Osteocyte (in vitro differentiated cells): ENCODE results near the gene IMMP2L. TPM values are rescaled to one million over a fixed set of nuclear protein-coding genes. Genes with fewer than 3 reads are reported as not detected.
"Not testable (repeated sequence)": the region's sequence is repeated elsewhere in the genome, so short reads cannot be mapped to it uniquely, and the experiment has no call there.

Source experiments
- DNase-seq: peaks from one replicate; pipeline ENCODE4 v3.0.0; 2021; ENCODE audit warnings: mixed read lengths; ENCODE audit not compliant: unreplicated experiment; ENCODE audit errors: extremely low spot score
- H3K27ac Mint-ChIP-seq: one replicate; pipeline ENCODE4 v1.8.0; 2021; ENCODE audit warnings: mild to moderate bottlenecking, mixed read lengths; ENCODE audit not compliant: unreplicated experiment
- H3K27me3 Mint-ChIP-seq: one replicate; pipeline ENCODE4 v1.8.0; 2021; ENCODE audit warnings: mixed read lengths; ENCODE audit not compliant: unreplicated experiment
- H3K36me3 Mint-ChIP-seq: one replicate; pipeline ENCODE4 v1.8.0; 2021; ENCODE audit warnings: mixed read lengths; ENCODE audit not compliant: unreplicated experiment
- H3K4me1 Mint-ChIP-seq: one replicate; pipeline ENCODE4 v1.8.0; 2021; ENCODE audit warnings: mixed read lengths; ENCODE audit not compliant: unreplicated experiment
- H3K4me3 Mint-ChIP-seq: one replicate; pipeline ENCODE4 v1.8.0; 2021; ENCODE audit warnings: mild to moderate bottlenecking, moderate library complexity, mixed read lengths; ENCODE audit not compliant: unreplicated experiment
- H3K9me3 Mint-ChIP-seq: one replicate; pipeline ENCODE4 v1.8.0; 2021; ENCODE audit warnings: mixed read lengths; ENCODE audit not compliant: unreplicated experiment
- CTCF ChIP-seq: fragments of 200-600 bp; sonication (generic); IDR thresholded peaks from 2 replicates; pipeline ENCODE4 v1.5.0; 2021; ENCODE audit warnings: antibody characterized with exemption, mild to moderate bottlenecking, moderate library complexity
- total RNA-seq: library from RNA; stranded (reverse); gene quantifications from 2 replicates; pipeline ENCODE4 v1.2.1, GENCODE V29; 2021

IMMP2L gene
- total RNA-seq, 1 donor from 2014 or later: 15.6 TPM

DNA sequence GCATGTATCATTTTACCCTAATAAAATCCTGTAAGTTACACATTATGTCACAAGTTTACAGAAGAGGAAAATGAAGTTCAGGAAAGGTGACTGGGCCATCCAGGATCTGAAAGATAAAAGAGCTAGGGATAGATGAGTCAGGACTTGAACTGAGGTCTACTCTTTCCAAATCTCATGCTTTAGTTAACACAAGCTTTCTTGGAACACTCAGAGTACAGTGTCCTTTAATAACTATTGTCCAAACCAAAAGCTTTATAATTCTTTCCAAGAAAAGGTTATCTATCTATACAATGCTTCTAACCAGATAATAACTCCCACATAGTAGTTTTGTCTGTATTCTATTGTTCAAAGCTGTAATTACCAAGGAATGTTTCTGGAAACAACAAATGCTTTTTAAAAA lies 306.7 kb downstream of the IMMP2L start:
- H3K4me1 Mint-ChIP-seq: no peaks in the 10 kb centered on the region
- H3K36me3 Mint-ChIP-seq: no peaks in the 10 kb centered on the region
- H3K27ac Mint-ChIP-seq: no peak overlapping the region
- DNase-seq: no peak
- no peak for TF ChIP-seq CTCF
- H3K27me3 Mint-ChIP-seq: no peaks in the 10 kb centered on the region
- H3K4me3 Mint-ChIP-seq: no peak overlapping the region
- H3K9me3 Mint-ChIP-seq: peaks cover 8% of the 10 kb centered on the region

DNA sequence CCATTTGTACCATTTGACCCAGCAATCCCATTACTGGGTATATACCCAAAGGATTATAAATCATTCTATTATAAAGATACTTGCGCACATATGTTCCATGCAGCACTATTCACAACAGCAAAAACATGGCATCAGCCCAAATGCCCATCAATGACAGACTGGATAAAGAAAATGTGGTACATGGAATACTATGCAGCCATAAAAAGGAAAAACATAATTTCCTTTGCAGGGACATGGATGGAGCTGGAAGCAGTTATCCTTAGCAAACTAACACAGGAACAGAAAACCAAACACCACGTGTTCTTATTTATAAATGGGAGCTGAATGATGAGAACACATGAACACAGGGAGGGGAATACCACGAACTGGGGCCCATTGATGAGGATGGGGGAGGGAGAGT lies 310.9 kb downstream of the IMMP2L start:
- not testable (repeated sequence) for H3K27ac Mint-ChIP-seq, H3K27me3 Mint-ChIP-seq, DNase-seq, H3K4me1 Mint-ChIP-seq, H3K4me3 Mint-ChIP-seq, H3K36me3 Mint-ChIP-seq
- H3K9me3 Mint-ChIP-seq: peaks cover 12% of the 10 kb centered on the region

DNA sequence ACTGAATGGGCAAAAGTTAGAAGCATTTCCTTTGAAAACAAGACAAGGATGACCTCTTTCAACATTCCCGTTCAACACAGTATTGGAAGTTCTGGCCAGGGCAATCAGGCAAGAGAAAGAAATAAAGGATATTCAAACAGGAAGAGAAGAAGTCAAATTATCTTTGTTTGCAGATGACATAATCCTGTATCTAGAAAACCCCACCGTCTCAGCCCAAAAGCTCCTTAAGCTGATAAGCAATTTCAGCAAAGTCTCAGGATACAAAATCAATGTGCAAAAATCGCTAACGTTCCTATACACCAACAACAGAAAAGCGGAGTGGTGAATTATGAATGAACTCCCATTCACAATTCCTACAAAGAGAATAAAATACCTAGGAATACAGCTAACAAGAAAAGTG lies 312.5 kb downstream of the IMMP2L start:
- not testable (repeated sequence) for H3K27me3 Mint-ChIP-seq, H3K4me3 Mint-ChIP-seq, H3K4me1 Mint-ChIP-seq, DNase-seq, H3K36me3 Mint-ChIP-seq, H3K27ac Mint-ChIP-seq
- peaks cover 12% of the 10 kb centered on the region for H3K9me3 Mint-ChIP-seq

GRCh38 chr7:111242141-111242755 lies 320.0 kb downstream of the IMMP2L start:
- Mint-ChIP-seq H3K4me3 (no peak overlapping the region), H3K36me3 (no peaks in the 10 kb centered on the region), H3K9me3 (no peaks in the 10 kb centered on the region), H3K27me3 (no peaks in the 10 kb centered on the region), H3K4me1 (peaks cover 14% of the 10 kb centered on the region), H3K27ac (no peak overlapping the region)
- no peak for TF ChIP-seq CTCF
- DNase-seq: no peak

DNA sequence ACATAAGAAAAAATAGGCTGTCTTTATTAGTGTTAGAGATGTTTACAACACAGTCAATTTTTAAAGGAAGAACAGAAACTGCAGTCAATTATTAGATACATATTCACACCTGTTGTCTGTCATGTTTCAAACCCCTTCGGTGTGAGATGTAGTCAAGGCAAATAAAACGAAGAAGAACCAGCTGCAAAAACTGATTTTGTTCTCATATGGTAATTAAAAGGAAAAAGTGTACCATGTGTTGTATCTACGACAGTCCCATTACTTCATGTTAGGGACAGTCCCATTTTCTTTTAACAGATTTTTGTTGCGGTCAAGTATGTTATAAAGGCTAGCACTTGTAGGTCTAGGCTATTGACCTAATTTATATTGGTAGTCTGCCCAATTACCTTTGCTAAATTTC lies 321.9 kb downstream of the IMMP2L start:
- TF ChIP-seq CTCF: no peak
- H3K9me3 Mint-ChIP-seq: peaks cover 4% of the 10 kb centered on the region
- no peak overlapping the region for H3K4me3 Mint-ChIP-seq
- no peak for DNase-seq
- H3K36me3 Mint-ChIP-seq: peaks cover 3% of the 10 kb centered on the region
- H3K27me3 Mint-ChIP-seq: no peaks in the 10 kb centered on the region
- H3K27ac Mint-ChIP-seq: no peak overlapping the region
- peaks cover 14% of the 10 kb centered on the region for H3K4me1 Mint-ChIP-seq

DNA sequence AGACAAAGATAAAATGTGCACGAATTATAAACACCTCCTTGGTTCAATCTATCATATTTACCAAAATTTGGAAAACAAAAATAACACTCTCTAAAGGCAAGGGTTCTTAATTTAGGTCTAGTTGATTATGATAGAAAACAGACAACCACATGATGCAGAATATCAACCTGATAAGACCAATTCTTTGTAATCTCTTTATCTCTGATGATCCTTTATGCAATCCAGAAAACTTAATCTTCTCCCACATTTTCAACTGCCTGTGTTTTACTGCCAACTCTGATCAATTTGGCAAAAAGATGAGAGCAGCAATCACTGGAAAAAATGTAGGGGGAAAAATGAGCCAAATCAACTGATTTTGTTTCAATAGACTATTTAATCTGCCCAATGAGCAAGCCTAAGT lies 322.9 kb downstream of the IMMP2L start:
- Mint-ChIP-seq H3K27ac (peak overlapping the region; percentile 23), H3K27me3 (no peaks in the 10 kb centered on the region), H3K9me3 (peaks cover 4% of the 10 kb centered on the region), H3K4me3 (no peak overlapping the region), H3K4me1 (peaks cover 14% of the 10 kb centered on the region), H3K36me3 (peaks cover 3% of the 10 kb centered on the region)
- TF ChIP-seq CTCF: no peak
- no peak for DNase-seq
